ENCODE measurements around the gene HOXA3. TPM values are rescaled to one million over a fixed set of nuclear protein-coding genes. Genes with fewer than 3 reads are reported as not detected.

The HOXA3 gene
- total RNA-seq, 1 experiment from 2014 or later, result 9.2 TPM

GRCh38 chr7:27148756-27149641 is 3.4 kb downstream of the HOXA3 start:
- peak overlapping the region; percentile 40 to 71 for H3K4me3 ChIP-seq (replicated peaks in 1 of 2; ENCODE audit: low read depth in 1 of 2, low read length in 2 of 2)
- no peaks in the 10 kb centered on the region for H4K20me1 ChIP-seq (ENCODE audit: insufficient read depth)
- no peak for TF ChIP-seq TCF7L2 (IDR thresholded peaks at IDR 0.05; ENCODE audit: borderline replicate concordance, extremely low read depth, insufficient read depth, insufficient read length)
- TF ChIP-seq RAD21 (IDR thresholded peaks at IDR 0.05; ENCODE audit: low read depth), result no peak
- no peak for TF ChIP-seq YY1 (IDR thresholded peaks at IDR 0.05; ENCODE audit: extremely low read depth, insufficient replicate concordance, low read depth, low read length)
- TF ChIP-seq POLR2A (IDR thresholded peaks at IDR 0.05; ENCODE audit: borderline replicate concordance, extremely low read depth, insufficient read depth, insufficient read length), result no peak
- no peak for TF ChIP-seq CTCF (IDR thresholded peaks at IDR 0.05 in 2 of 3, conservative IDR thresholded peaks at IDR 0.05 in 1 of 3; ENCODE audit: borderline replicate concordance in 1 of 3, insufficient read depth in 1 of 3, low read depth in 2 of 3, low read length in 2 of 3)
- TF ChIP-seq POLR2AphosphoS5 (IDR thresholded peaks at IDR 0.05; ENCODE audit: low read depth, low read length), result no peak
- no peak for TF ChIP-seq ZBTB33 (IDR thresholded peaks at IDR 0.05; ENCODE audit: extremely low read depth, insufficient replicate concordance, low read length)
- no peak for TF ChIP-seq JUND (IDR thresholded peaks at IDR 0.05)
- no peak for TF ChIP-seq EGR1 (IDR thresholded peaks at IDR 0.05; ENCODE audit: low read depth)
- TF ChIP-seq ZNF274 (IDR thresholded peaks at IDR 0.05; ENCODE audit: low read depth, low read length), result no peak
- no peak for TF ChIP-seq CBX3 (IDR thresholded peaks at IDR 0.05; ENCODE audit: low read depth)
- no peak for TF ChIP-seq ELF1 (IDR thresholded peaks at IDR 0.05; ENCODE audit: borderline replicate concordance, low read depth)
- TF ChIP-seq REST (IDR thresholded peaks at IDR 0.05; ENCODE audit: low read depth), result no peak
- no peak for TF ChIP-seq SP1 (IDR thresholded peaks at IDR 0.05; ENCODE audit: low read depth)
- TF ChIP-seq ATF3 (IDR thresholded peaks at IDR 0.05), result no peak
- TF ChIP-seq EZH2 (IDR thresholded peaks at IDR 0.05), result no peak
- TF ChIP-seq EZH2phosphoT487 (IDR thresholded peaks at IDR 0.05; ENCODE audit: borderline replicate concordance), result no peak

More at GRCh38 chr7:27148756-27149641, 3.4 kb downstream of the HOXA3 start:
- Histone ChIP-seq H3K9ac (ENCODE audit: low read length) (peak overlapping the region; percentile 74), H3K4me2 (ENCODE audit: low read length) (peak overlapping the region; percentile 95), H3K79me2 (ENCODE audit: insufficient read depth, low read length) (peaks cover 45% of the 10 kb centered on the region), H3K9me3 (ENCODE audit: control insufficient read depth in 1 of 2, insufficient read depth in 1 of 2, low read depth in 1 of 2, low read length in 2 of 2) (no peaks in the 10 kb centered on the region), H3K27ac (ENCODE audit: low read depth, low read length) (peak overlapping the region; percentile 82), H2AFZ (ENCODE audit: low read depth, low read length, poor library complexity, severe bottlenecking) (no peak overlapping the region), H3K36me3 (ENCODE audit: control insufficient read depth in 1 of 2, insufficient read depth in 2 of 2, low read length in 2 of 2) (peaks cover 5 to 6% of the 10 kb centered on the region in 2 experiments; a peak in 2 of 4 replicates), H3K9me2 (ENCODE audit: insufficient read depth) (no peaks in the 10 kb centered on the region), H3K27me3 (ENCODE audit: insufficient read depth, low read length) (no peaks in the 10 kb centered on the region), H3K4me1 (ENCODE audit: control insufficient read depth in 1 of 2, insufficient read depth in 2 of 2, low read length in 2 of 2) (peaks cover 26 to 62% of the 10 kb centered on the region in 2 experiments)
- intact Hi-C loops (cut with micrococcal nuclease), result no loop called here
- RAD21 ChIA-PET (ENCODE audit: low non-redundant PET in 1 of 2, low total read pairs in 2 of 2, uncharacterized antibody in 2 of 2, unreplicated experiment in 2 of 2), result interaction anchor here (0.5 to 1.2 kb wide), 2 partner anchors 767 to 779 kb away, joined by 3 to 4 read pairs; no protein-coding TSS in a partner anchor
- BruUV-seq (replicated peaks), result no TSS peak
- ATAC-seq, result no peak
- POLR2A ChIA-PET, result interaction anchor here (1.1 to 2.5 kb wide), 2 partner anchors 16 to 467 kb away, joined by 4 to 8 read pairs; no protein-coding TSS in a partner anchor
- DNase-seq (ENCODE audit: low read depth, low spot score), result no peak
- CTCF ChIA-PET, result interaction anchor here (0.6 to 3.7 kb wide), 3 partner anchors 12 to 462 kb away, joined by 3 to 27 read pairs (median 10); no protein-coding TSS in a partner anchor

Data from HCT116 (cell line).